Astrocyte of the hippocampus (primary cell): ENCODE data around the gene PBX4.

Experiments
- DNase-seq: peaks from one replicate; pipeline ENCODE4 v3.0.0; 2011; ENCODE audit warnings: low read depth, low spot score

Gene PBX4

GRCh38 chr19:19558055-19558454 is 60.4 kb downstream of the PBX4 start:
- DNase-seq: no peak

DNA sequence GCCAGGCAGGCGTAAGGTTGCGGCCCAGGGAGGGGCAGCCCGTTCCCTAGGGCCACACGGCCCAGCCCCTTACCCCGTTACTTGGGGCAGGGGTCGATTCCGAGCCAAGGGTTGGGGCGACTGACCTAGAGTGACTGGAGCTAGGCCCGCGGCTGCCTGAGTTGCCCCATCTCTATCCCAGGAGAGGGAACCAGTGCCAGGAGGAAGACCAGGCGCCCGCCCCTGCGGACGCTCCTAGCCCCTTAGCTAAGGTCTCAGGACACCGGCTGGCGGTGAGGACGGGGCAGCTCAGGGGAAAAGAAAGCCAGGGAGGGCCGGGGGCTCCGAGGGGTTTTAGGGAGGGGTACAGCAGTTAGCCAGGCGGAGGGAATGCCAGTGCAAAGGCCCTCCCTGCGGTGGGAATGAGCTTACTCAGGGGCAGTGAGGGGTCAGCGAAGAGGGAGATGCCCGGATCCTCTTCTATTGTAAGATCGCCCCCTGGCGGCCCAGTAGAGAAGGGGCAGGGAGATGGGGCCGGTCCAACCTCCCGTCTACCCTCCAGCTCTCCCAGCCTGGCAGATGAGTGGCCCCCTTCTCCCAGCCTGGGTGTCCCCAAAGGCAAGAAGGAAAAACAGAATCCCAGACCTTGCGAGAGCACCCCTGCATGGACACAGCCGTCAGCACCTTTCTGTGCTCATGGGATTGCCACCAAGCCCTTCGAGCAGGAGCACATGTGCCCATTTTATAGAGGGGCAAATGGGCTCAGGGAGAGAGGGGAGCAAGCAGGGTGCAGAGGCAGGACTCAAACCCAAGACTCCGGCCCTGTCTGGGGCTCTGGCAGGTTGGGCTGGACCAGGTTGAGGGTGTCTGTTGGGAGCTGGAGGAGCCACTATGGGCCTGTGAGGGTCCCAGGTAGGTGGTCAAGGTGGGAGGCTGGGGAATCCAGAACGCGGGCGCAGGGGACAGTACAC is 64.1 kb downstream of the PBX4 start:
- DNase-seq: peak; percentile 69

DNA sequence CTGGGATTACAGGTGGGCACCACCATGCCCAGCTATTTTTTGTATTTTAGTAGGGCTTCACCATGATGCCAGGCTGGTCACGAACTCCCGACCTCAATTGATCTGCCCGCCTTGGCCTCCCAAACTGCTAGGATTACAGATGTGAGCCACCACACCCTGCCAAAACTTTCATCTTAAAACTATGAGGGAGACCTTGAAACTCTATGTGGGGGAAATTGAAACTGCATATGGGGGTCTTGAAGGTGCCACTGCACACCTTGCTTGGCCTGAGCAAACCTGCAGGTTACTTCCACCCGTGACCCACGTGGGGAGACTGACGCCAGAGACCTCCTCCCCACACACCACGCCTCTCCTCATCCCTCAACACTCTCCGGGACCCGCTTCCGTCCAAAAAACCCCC is 64.8 kb downstream of the PBX4 start:
- DNase-seq: no peak

- peak; percentile 74 for DNase-seq
Observed at GRCh38 chr19:19552798-19553197, 65.7 kb downstream of the PBX4 start.

DNA sequence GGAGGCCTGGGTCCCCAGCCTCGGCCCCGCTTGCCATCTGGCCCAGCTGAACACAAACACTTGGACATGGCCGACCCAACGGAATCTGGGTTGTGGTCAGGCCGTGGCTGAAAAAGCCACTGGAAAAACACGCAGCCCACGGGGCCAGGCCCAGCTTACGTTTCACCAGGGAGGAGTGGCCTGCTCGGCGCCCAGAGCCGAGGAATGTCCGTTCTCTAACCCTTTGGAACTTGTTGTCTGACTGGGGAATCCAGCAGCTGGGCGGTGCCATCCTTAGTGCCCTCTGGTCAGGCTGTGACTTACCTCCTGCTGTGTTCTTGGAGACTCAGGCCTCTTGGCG is 66.7 kb downstream of the PBX4 start:
- DNase-seq: peak; percentile 89

GRCh38 chr19:19550972-19551852 is 67.3 kb downstream of the PBX4 start:
- DNase-seq: no peak

GRCh38 chr19:19550485-19550929 is 68.0 kb downstream of the PBX4 start:
- peak; percentile 96 for DNase-seq

- no peak for DNase-seq
Observed at GRCh38 chr19:19549804-19550464, 68.6 kb downstream of the PBX4 start.

DNA sequence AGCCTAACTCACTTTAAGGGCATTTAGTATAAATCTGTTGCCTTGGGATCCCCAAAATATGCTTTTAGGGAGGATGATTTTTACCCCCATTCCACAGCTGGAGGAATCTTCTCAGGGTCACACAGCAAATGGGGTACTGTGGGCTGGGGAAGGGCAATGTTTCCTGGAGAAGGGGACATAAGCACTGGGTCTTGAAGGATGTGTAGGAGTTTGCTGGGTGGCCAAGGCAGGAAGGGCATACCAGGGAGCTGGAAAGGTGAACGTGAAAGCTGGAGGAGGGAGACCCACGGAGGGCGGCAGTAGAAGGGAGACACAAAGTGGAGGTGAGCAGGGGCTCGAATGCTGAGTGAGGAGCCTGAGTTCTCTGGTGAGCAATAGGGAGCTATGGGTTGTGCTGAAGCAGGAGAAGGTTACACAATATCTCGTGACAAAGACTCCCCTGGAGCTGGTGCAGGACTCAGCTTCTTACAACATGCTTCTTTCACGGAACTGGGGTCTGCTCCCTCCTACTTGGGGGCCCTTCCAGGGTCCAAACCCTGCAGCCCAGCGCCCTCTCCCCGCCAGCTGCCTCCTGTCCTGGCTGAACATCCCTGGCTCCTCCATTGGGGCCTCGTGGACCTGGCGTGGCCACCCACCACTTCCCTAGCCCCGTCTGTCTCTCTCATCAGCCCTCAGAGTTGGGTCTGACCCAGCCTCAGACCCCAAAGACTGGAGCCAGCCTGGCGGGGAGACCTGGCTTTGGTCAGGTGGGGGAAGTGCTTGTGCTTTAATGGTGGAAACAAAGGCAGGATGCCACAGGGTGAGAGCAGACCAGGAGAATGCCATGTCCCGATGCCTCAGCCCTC is 69.3 kb downstream of the PBX4 start:
- DNase-seq: no peak

DNA sequence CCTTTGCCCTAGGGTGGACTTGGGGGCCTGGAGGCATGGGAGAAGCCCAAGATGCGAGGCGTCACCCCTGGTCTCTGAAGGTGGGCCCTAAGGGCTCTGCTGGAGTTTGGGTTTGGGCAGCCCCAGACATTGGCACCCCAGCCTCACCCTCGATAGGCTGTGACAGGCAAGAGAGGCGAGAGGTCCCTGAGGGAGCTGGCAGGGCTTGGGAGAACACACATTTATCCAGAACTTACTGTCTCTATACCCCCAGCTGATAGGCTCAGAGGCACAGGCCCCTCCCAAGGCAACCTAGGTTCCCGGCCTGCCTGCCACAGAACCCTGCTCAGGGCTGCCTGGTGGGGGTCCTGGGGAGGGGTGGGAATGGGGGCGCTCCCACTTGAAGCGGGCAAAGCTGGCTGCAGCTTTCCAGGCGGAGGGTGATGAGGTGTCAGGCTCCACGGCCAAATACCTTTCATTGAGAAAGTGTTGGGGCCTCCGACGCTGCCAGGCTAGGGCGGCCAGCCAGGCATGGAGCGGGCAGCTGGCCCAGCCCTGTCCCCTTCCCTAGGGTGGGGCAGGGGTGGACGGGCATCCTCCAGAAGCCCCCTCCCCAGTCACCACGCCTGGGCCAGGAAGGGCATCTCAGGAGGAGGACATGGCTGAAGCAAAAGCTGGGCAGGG is 70.7 kb downstream of the PBX4 start:
- no peak for DNase-seq

DNA sequence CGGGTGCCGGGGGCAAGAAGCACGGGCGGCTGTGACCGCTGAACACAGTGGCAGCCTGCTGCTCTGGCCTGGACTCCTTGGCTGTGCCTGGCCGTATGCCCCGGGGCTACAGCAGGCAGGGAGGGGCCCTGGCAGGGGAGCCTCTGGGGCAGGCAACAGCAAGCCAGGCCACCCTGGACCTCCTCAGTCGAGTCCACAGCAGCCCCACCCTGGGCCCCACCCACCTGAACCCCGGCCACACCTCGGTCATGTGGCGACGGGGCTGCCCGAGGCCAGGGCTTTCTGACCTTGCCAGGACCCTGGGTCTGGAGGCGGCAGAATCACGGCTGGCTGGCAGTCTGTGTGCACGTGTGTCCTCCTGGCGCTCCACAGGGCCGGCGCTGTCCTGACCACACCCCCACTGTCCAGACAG is 71.7 kb downstream of the PBX4 start:
- DNase-seq: no peak

- no peak for DNase-seq
Observed at GRCh38 chr19:19545707-19546106, 72.8 kb downstream of the PBX4 start.

DNA sequence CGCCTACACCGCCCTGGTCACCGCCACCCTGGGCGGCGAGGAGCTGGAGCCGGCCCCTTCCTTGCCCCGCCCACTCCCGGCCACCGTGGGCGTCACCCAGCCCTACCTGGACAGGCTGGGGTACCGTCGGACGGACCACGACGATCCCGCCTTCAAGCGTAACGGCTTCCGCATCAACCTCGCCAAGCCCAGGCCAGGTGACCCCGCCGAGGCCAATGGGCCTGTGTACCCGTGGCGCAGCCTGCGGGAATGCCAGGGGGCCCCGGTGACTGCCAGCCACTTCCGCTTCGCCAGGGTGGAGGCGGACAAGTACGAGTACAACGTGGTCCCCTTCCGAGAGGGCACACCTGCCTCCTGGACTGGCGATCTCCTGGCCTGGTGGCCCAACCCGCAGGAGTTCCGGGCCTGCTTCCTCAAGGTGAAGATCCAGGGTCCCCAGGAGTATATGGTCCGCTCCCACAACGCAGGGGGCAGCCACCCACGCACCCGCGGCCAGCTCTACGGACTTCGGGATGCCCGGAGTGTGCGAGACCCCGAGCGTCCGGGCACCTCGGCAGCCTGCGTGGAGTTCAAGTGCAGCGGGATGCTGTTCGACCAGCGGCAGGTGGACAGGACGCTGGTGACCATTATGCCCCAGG is 73.4 kb downstream of the PBX4 start:
- no peak for DNase-seq

- DNase-seq: no peak
Observed at GRCh38 chr19:19544257-19544953, 74.1 kb downstream of the PBX4 start.

- no peak for DNase-seq
Observed at GRCh38 chr19:19543640-19544039, 74.8 kb downstream of the PBX4 start.

DNA sequence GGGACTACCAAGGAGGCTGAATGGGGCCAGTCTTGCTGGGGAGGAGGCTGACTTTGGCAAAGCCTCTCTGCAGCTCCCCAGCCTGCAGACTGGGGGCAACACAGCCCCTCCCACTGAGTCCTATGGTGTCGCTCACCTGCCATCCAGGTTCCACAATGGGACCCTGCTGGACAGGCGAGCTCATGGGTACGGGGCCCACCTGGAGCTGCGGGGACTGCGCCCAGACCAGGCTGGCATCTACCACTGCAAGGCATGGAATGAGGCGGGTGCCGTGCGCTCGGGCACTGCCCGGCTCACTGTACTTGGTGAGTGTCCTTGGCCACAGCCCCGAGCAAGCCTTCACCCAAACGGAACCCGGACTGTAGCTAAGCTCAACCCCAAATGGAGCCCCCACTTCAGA is 75.4 kb downstream of the PBX4 start:
- DNase-seq: no peak

- DNase-seq: no peak
Observed at GRCh38 chr19:19542507-19542906, 76.0 kb downstream of the PBX4 start.

DNA sequence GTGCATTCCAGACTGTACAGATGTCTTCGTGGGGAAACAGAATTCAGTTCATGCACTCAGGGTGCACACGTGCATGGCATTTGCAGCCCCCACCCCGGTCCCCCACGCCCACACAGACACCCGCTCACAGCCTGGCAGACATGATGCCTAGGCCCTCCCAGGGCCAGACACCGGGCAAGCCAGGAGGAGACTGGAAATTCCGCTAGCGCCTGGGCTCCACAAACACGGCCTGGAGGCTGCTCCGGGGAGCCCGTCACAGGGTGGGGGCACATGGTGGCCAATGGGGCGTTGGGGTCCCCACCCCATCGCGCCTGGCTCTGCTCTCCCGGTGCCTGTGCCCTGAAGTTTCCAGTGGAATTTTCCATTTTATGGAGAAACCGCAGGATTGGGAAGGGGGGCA is 76.9 kb downstream of the PBX4 start:
- DNase-seq: no peak

GRCh38 chr19:19540715-19541515 is 77.6 kb downstream of the PBX4 start:
- peak; percentile 65 for DNase-seq
